Fibroblast of lung (primary cell): ENCODE data around the gene POLR2A. TPM values are rescaled to one million over a fixed set of nuclear protein-coding genes. Genes with fewer than 3 reads are reported as not detected.
"Not testable (repeated sequence)": the region's sequence is repeated elsewhere in the genome, so short reads cannot be mapped to it uniquely, and the experiment has no call there.

Experiments
- DNase-seq, 2 donors: peaks; one replicate each; pipeline versions ENCODE4 v3.0.0 to v3.0.0-alpha.2; 2010; ENCODE audit warnings: low read depth in 2 of 2
- H2AFZ ChIP-seq: 2 replicates; pipeline ENCODE4 v1.5.1; 2012; ENCODE audit warnings: low read length, control low read depth, inconsistent platforms
- H3K27ac ChIP-seq: 2 replicates; pipeline ENCODE4 v1.5.1; 2011; ENCODE audit warnings: low read length, control low read depth; ENCODE audit not compliant: insufficient read depth
- H3K27me3 ChIP-seq: 2 replicates; pipeline ENCODE4 v1.5.1; 2011; ENCODE audit warnings: mild to moderate bottlenecking, low read length; ENCODE audit not compliant: control insufficient read depth, insufficient read depth
- H3K36me3 ChIP-seq: 2 replicates; pipeline ENCODE4 v1.5.1; 2011; ENCODE audit warnings: low read length; ENCODE audit not compliant: control insufficient read depth, insufficient read depth
- H3K4me1 ChIP-seq: 2 replicates; pipeline ENCODE4 v1.5.1; 2011; ENCODE audit warnings: low read length; ENCODE audit not compliant: control insufficient read depth, insufficient read depth; ENCODE audit errors: extremely low read depth
- H3K4me2 ChIP-seq: 2 replicates; pipeline ENCODE4 v1.5.1; 2011; ENCODE audit warnings: low read length, control low read depth; ENCODE audit not compliant: insufficient read depth; ENCODE audit errors: extremely low read depth
- H3K4me3 ChIP-seq, 4 experiments: fragments of 200-600 bp in 1 of 4; sonication (generic) in 1 of 4; replicated peaks in 1 of 4; 2 replicates each; pipeline ENCODE4 v1.5.1; 2011 to 2016; ENCODE audit warnings: low read length in 4 of 4, low read depth in 3 of 4, mild to moderate bottlenecking in 3 of 4, control low read depth in 2 of 4, inconsistent platforms in 1 of 4, mixed read lengths in 1 of 4; ENCODE audit not compliant: insufficient read depth in 1 of 4; ENCODE audit errors: control extremely low read depth in 1 of 4
- H3K79me2 ChIP-seq: 2 replicates; pipeline ENCODE4 v1.5.1; 2012; ENCODE audit warnings: mild to moderate bottlenecking, low read length, inconsistent platforms; ENCODE audit not compliant: control insufficient read depth, insufficient read depth
- H3K9ac ChIP-seq: 2 replicates; pipeline ENCODE4 v1.5.1; 2011; ENCODE audit warnings: mild to moderate bottlenecking, low read length, control low read depth; ENCODE audit not compliant: insufficient read depth
- H3K9me3 ChIP-seq: 2 replicates; pipeline ENCODE4 v1.5.1; 2012; ENCODE audit warnings: low read depth, low read length; ENCODE audit not compliant: control insufficient read depth, insufficient read depth
- H4K20me1 ChIP-seq: 2 replicates; pipeline ENCODE4 v1.5.1; 2011; ENCODE audit warnings: low read length; ENCODE audit not compliant: control insufficient read depth, insufficient read depth; ENCODE audit errors: extremely low read depth
- EZH2 ChIP-seq: IDR thresholded peaks from 2 replicates; pipeline ENCODE4 v1.5.1; 2012; ENCODE audit warnings: low read length, control low read depth, mild to moderate bottlenecking; ENCODE audit errors: missing control alignments
- polyA plus RNA-seq, 2 donors: library from polyadenylated mRNA; depleted of rRNA in 1 of 2; stranded (reverse) in 1 of 2; unstranded in 1 of 2; fragments of >200 nt; gene quantifications; 2 replicates each; pipeline ENCODE4 v1.2.1, GENCODE V29; 2011 to 2012; ENCODE audit warnings: missing spikeins in 1 of 2
- total RNA-seq: library from RNA; depleted of rRNA; stranded (reverse); fragments of >200 nt; gene quantifications from 2 replicates; pipeline ENCODE4 v1.2.1, GENCODE V29; 2014
- TF ChIP-seq, protein P1 (sequence below), 2 donors: IDR thresholded peaks in 1 of 2; conservative IDR thresholded peaks in 1 of 2; 1 replicate in 1 of 2; 2 replicates in 1 of 2; pipeline ENCODE4 v1.5.1; 2011 to 2012; ENCODE audit warnings: low read length in 2 of 2, control low read depth in 1 of 2, inconsistent platforms in 1 of 2, low read depth in 1 of 2, mild to moderate bottlenecking in 1 of 2

The POLR2A gene
- total and polyA plus RNA-seq, 2 donors (not counting 1 experiment from before 2014, with no cell fraction given) = 7.1 to 75.8 TPM

DNA sequence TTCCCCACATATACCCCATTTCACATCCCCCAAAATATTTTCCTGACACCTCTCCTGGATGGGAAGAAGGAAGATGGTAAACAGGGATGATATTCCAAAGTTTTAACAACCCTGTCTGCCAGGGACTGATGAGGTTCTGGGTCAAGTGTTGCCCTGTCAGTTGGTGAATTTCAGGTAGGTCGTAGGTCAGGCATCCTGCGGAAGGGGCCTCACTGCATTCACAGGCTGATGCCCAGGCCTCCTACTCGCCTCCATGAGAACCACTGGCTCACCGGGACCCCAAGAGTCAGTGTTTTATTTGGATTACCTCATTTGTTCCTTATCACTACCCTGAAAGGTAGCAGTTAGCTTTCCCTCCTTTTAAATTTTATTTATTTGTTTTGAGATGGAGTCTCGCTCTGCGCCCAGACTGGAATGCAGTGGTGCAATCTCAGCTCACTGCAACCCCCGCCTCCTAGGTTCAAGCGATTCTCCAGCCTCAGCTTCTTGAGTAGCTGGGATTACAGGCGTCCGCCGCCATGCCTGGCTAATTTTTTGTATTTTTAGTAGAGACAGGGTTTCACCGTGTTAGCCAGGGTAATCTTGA, 15.3 kb upstream of the POLR2A start:
- Histone ChIP-seq H3K4me2 (no peak overlapping the region), H2AFZ (no peak overlapping the region), H3K9me3 (no peaks in the 10 kb centered on the region), H3K4me1 (peaks cover 14% of the 10 kb centered on the region), H3K36me3 (peaks cover 6% of the 10 kb centered on the region), H3K79me2 (peaks cover 54% of the 10 kb centered on the region), H3K4me3 (no peak overlapping the region), H3K9ac (no peak overlapping the region), H3K27ac (no peak overlapping the region), H4K20me1 (no peaks in the 10 kb centered on the region), H3K27me3 (no peaks in the 10 kb centered on the region)
- TF ChIP-seq, protein P1, sequence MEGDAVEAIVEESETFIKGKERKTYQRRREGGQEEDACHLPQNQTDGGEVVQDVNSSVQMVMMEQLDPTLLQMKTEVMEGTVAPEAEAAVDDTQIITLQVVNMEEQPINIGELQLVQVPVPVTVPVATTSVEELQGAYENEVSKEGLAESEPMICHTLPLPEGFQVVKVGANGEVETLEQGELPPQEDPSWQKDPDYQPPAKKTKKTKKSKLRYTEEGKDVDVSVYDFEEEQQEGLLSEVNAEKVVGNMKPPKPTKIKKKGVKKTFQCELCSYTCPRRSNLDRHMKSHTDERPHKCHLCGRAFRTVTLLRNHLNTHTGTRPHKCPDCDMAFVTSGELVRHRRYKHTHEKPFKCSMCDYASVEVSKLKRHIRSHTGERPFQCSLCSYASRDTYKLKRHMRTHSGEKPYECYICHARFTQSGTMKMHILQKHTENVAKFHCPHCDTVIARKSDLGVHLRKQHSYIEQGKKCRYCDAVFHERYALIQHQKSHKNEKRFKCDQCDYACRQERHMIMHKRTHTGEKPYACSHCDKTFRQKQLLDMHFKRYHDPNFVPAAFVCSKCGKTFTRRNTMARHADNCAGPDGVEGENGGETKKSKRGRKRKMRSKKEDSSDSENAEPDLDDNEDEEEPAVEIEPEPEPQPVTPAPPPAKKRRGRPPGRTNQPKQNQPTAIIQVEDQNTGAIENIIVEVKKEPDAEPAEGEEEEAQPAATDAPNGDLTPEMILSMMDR (conservative IDR thresholded peaks at IDR 0.05 in 1 of 2, IDR thresholded peaks at IDR 0.05 in 1 of 2; ENCODE audit: low read depth in 1 of 2, low read length in 2 of 2) = no peak
- TF ChIP-seq EZH2 = no peak
- DNase-seq = no peak

DNA sequence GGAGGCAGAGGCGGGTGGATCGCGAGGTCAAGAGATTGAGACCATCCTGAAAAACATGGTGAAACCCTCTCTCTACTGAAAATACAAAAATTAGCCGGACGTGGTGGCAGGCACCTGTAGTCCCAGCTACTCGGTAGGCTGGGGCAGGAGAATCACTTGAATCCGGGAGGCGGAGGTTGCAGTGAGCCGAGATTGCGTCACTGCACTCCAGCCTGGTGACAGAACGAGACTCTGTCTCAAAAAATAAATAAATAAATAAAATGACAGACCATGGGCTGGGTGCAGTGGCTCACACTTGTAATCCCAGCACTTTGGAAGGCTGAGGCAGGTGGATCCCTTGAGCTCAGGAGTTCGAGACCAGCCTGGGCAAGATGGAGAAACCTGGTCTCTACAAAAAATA, 14.3 kb upstream of the POLR2A start:
- H3K27me3 ChIP-seq, H3K9me3 ChIP-seq, H3K9ac ChIP-seq, H2AFZ ChIP-seq, H3K4me3 ChIP-seq, H3K27ac ChIP-seq, DNase-seq, H3K4me2 ChIP-seq, H3K36me3 ChIP-seq, H4K20me1 ChIP-seq: not testable (repeated sequence)
- peaks cover 63% of the 10 kb centered on the region for H3K79me2 ChIP-seq
- peaks cover 14% of the 10 kb centered on the region for H3K4me1 ChIP-seq

GRCh38 chr17:7470457-7470973, 13.7 kb upstream of the POLR2A start:
- not testable (repeated sequence) for DNase-seq, H4K20me1 ChIP-seq

DNA sequence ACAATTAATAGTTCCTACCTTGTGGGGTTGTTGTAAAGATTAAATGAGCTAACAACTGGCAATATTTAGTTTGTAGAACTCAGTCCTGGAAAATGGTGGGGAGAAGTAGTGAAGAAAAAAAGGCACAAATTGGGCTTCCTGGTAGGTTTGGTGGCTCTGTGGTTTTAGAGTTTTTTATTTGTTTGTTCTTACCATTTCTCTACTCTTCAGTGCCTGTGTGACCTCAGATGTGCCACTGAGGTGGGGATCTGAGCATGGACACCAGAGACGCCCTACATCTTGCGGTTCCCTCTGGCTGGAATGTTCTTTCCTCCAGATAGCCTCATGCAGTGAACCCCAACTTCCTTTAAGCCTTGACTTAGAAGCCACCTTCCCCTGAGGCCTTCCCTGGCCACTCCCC, 12.4 kb upstream of the POLR2A start:
- H3K27ac ChIP-seq = no peak overlapping the region
- TF ChIP-seq, protein P1 (conservative IDR thresholded peaks at IDR 0.05 in 1 of 2, IDR thresholded peaks at IDR 0.05 in 1 of 2; ENCODE audit: low read depth in 1 of 2, low read length in 2 of 2) = no peak
- no peak for TF ChIP-seq EZH2
- no peak overlapping the region for H3K9ac ChIP-seq
- peaks cover 17% of the 10 kb centered on the region for H3K4me1 ChIP-seq
- no peak overlapping the region for H3K4me3 ChIP-seq
- peaks cover 2% of the 10 kb centered on the region for H3K36me3 ChIP-seq
- H4K20me1 ChIP-seq = no peaks in the 10 kb centered on the region
- no peaks in the 10 kb centered on the region for H3K9me3 ChIP-seq
- no peak overlapping the region for H3K4me2 ChIP-seq
- H3K79me2 ChIP-seq = peaks cover 82% of the 10 kb centered on the region
- no peaks in the 10 kb centered on the region for H3K27me3 ChIP-seq
- no peak overlapping the region for H2AFZ ChIP-seq
- no peak for DNase-seq

More at GRCh38 chr17:7470457-7470973, 13.7 kb upstream of the POLR2A start:
- not testable (repeated sequence) for H3K27me3 ChIP-seq, H3K4me2 ChIP-seq, H2AFZ ChIP-seq, H3K27ac ChIP-seq, H3K4me3 ChIP-seq, H3K9ac ChIP-seq, H3K9me3 ChIP-seq, H3K36me3 ChIP-seq
- H3K79me2 ChIP-seq = peaks cover 70% of the 10 kb centered on the region
- H3K4me1 ChIP-seq = peaks cover 14% of the 10 kb centered on the region

DNA sequence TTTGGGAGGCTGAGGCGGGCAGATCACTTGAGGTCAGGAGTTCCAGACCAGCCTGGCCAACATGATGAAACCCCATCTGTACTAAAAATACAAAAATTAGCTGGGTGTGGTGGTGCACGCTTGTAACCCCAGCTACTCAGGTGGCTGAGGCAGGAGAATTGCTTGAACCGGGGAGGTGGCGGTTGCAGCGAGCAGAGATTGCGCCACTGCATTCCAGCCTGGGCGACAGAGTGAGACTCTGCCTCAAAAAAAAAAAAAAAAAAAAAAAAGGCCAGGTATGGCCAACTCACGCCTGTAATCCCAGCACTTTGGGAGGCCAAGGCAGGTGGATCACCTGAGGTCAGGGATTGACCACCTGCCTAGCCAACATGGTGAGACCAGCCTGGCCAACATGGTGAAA, 9.4 kb upstream of the POLR2A start:
- Histone ChIP-seq H3K4me1 (peaks cover 16% of the 10 kb centered on the region), H3K79me2 (peaks cover 85% of the 10 kb centered on the region)
- H3K4me3 ChIP-seq, DNase-seq, H3K4me2 ChIP-seq, H3K27ac ChIP-seq, H3K27me3 ChIP-seq, H3K9ac ChIP-seq, H3K9me3 ChIP-seq, H3K36me3 ChIP-seq, H4K20me1 ChIP-seq, H2AFZ ChIP-seq: not testable (repeated sequence)
